SK-N-SH (cell line): ENCODE results near the gene TBC1D30. TPM values are rescaled to one million over a fixed set of nuclear protein-coding genes. Genes with fewer than 3 reads are reported as not detected.

Experiments used
- CTCF ChIA-PET: fragments of 300-600, 350-600 bp; formaldehyde crosslinking; extraction: SDS; loops from one replicate; lab custom pipeline; 2021; lab: Yijun Ruan, JAX
- POLR2A ChIA-PET: fragments of 350-600 bp; sonication (Branson Sonifier 250); formaldehyde crosslinking; extraction: SDS; loops from one replicate; lab custom pipeline; 2020; ENCODE audit warnings: antibody characterized with exemption, inconsistent platforms; lab: Yijun Ruan, JAX
- DNase-seq: peaks from one replicate; pipeline ENCODE4 v3.0.0; 2012
- H2AFZ ChIP-seq: fragments of 200-600 bp; sonication (generic); 2 replicates; pipeline ENCODE4 v1.8.1; 2016; ENCODE audit warnings: antibody characterized with exemption, mild to moderate bottlenecking, low read depth
- H3F3A ChIP-seq: fragments of 200-600 bp; sonication (generic); replicated peaks from 2 replicates; pipeline ENCODE3; 2016; ENCODE audit warnings: antibody characterized with exemption, mild to moderate bottlenecking; ENCODE audit not compliant: insufficient read depth
- H3K27ac ChIP-seq, 2 experiments: fragments of 200-500 bp in 1 of 2; fragments of 200-600 bp in 1 of 2; sonication (Bioruptor generic) in 1 of 2; sonication (generic), shearing (Covaris generic) in 1 of 2; 2 replicates each; pipeline versions ENCODE4 v1.5.1 to v1.6.1; 2014 to 2016; ENCODE audit warnings: low read depth in 2 of 2, inconsistent platforms in 1 of 2, low read length in 1 of 2, mild to moderate bottlenecking in 1 of 2, mixed read lengths in 1 of 2
- H3K27me3 ChIP-seq: fragments of 200-600 bp; sonication (generic), shearing (Covaris generic); 2 replicates; pipeline ENCODE4 v1.6.1; 2016; ENCODE audit warnings: mixed run types; ENCODE audit not compliant: insufficient read depth
- H3K36me3 ChIP-seq, 2 experiments: fragments of 200-500 bp in 1 of 2; fragments of 200-600 bp in 1 of 2; sonication (Bioruptor generic) in 1 of 2; sonication (generic) in 1 of 2; replicated peaks in 1 of 2; 2 replicates each; pipeline versions ENCODE3 to v1.5.1; 2014 to 2016; ENCODE audit warnings: low read length in 1 of 2, mild to moderate bottlenecking in 1 of 2; ENCODE audit not compliant: insufficient read depth in 2 of 2, control insufficient read depth in 1 of 2
- H3K4me1 ChIP-seq, 2 experiments: fragments of 200-500 bp in 1 of 2; fragments of 200-600 bp in 1 of 2; sonication (Bioruptor generic) in 1 of 2; sonication (generic), shearing (Covaris generic) in 1 of 2; 2 replicates each; pipeline versions ENCODE4 v1.5.1 to v1.6.1; 2014 to 2016; ENCODE audit warnings: low read depth in 1 of 2, low read length in 1 of 2, mixed run types in 1 of 2; ENCODE audit not compliant: insufficient read depth in 2 of 2, control insufficient read depth in 1 of 2
- H3K4me2 ChIP-seq: fragments of 200-600 bp; sonication (generic), shearing (Covaris generic); 2 replicates; pipeline ENCODE4 v1.6.1; 2017; ENCODE audit warnings: mixed run types
- H3K4me3 ChIP-seq, 2 experiments: fragments of 200-500 bp in 1 of 2; fragments of 200-600 bp in 1 of 2; sonication (Bioruptor generic) in 1 of 2; sonication (generic), shearing (Covaris generic) in 1 of 2; 2 replicates each; pipeline versions ENCODE4 v1.5.1 to v1.8.1; 2014 to 2016; ENCODE audit warnings: low read depth in 2 of 2, inconsistent platforms in 1 of 2, low read length in 1 of 2, mild to moderate bottlenecking in 1 of 2, mixed read lengths in 1 of 2, moderate library complexity in 1 of 2
- H3K79me2 ChIP-seq: fragments of 200-600 bp; sonication (generic); 2 replicates; pipeline ENCODE4 v1.8.1; 2017; ENCODE audit warnings: mild to moderate bottlenecking; ENCODE audit not compliant: insufficient read depth
- H3K9ac ChIP-seq: fragments of 200-600 bp; sonication (generic); 2 replicates; pipeline ENCODE4 v1.6.1; 2017; ENCODE audit warnings: mixed run types
- H3K9me2 ChIP-seq: fragments of 200-600 bp; sonication (generic); 2 replicates; pipeline ENCODE4 v1.6.1; 2017; ENCODE audit warnings: mixed run types
- H3K9me3 ChIP-seq: fragments of 200-600 bp; sonication (generic); 2 replicates; pipeline ENCODE4 v1.6.1; 2017; ENCODE audit warnings: mixed run types, mild to moderate bottlenecking, moderate library complexity
- H4K20me1 ChIP-seq: fragments of 200-600 bp; sonication (generic); 2 replicates; pipeline ENCODE4 v1.6.1; 2017; ENCODE audit warnings: mild to moderate bottlenecking, mixed run types; ENCODE audit not compliant: insufficient read depth
- CHD2 ChIP-seq: fragments of 150-350 bp; IDR thresholded peaks from 2 replicates; pipeline ENCODE4 v1.6.1; 2018; ENCODE audit warnings: low read length; ENCODE audit not compliant: partially characterized antibody
- CTCF ChIP-seq: fragments of 200-600 bp; sonication (generic); IDR thresholded peaks from 2 replicates; pipeline ENCODE4 v1.6.1; 2017; ENCODE audit warnings: antibody characterized with exemption, mild to moderate bottlenecking, moderate library complexity
- FOSL2 ChIP-seq: IDR thresholded peaks from 2 replicates; pipeline ENCODE4 v1.4.0; 2012; ENCODE audit warnings: low read depth, mild to moderate bottlenecking, moderate library complexity, borderline replicate concordance
- FOXJ3 ChIP-seq: sonication (generic); formaldehyde crosslinking; IDR thresholded peaks from 2 replicates; pipeline ENCODE4 v1.5.1; 2020; ENCODE audit warnings: mild to moderate bottlenecking, missing genetic modification reagents
- GABPA ChIP-seq: IDR thresholded peaks from 2 replicates; pipeline ENCODE4 v1.4.0; 2012; ENCODE audit warnings: low read depth, mild to moderate bottlenecking
- GATA2 ChIP-seq: sonication (generic); formaldehyde crosslinking; IDR thresholded peaks from 2 replicates; pipeline ENCODE4 v1.5.0; 2020; ENCODE audit warnings: mild to moderate bottlenecking, missing genetic modification reagents
- MXI1 ChIP-seq: IDR thresholded peaks from 2 replicates; pipeline ENCODE4 v1.6.1; 2012; ENCODE audit warnings: mild to moderate bottlenecking, low read depth, low read length, improper control_type of control experiment
- NRF1 ChIP-seq: IDR thresholded peaks from 2 replicates; pipeline ENCODE4 v1.6.1; 2012; ENCODE audit warnings: low read depth, mild to moderate bottlenecking, low read length
- RAD21 ChIP-seq: IDR thresholded peaks from 2 replicates; pipeline ENCODE4 v1.6.1; 2012; ENCODE audit warnings: mild to moderate bottlenecking, low read length
- SIN3A ChIP-seq: IDR thresholded peaks from 2 replicates; pipeline ENCODE4 v1.6.1; 2012; ENCODE audit warnings: low read depth, mild to moderate bottlenecking, low read length, moderate library complexity, borderline replicate concordance
- TEAD4 ChIP-seq: IDR thresholded peaks from 2 replicates; pipeline ENCODE4 v1.4.0; 2012; ENCODE audit warnings: mild to moderate bottlenecking, borderline replicate concordance; ENCODE audit not compliant: insufficient read depth
- USF2 ChIP-seq: fragments of 150-350 bp; IDR thresholded peaks from 2 replicates; pipeline ENCODE4 v1.6.1; 2017; ENCODE audit warnings: antibody characterized with exemption, low read length, low read depth, borderline replicate concordance
- ZBTB33 ChIP-seq: IDR thresholded peaks from 2 replicates; pipeline ENCODE4 v1.4.0; 2012; ENCODE audit warnings: low read depth, borderline replicate concordance
- WGBS: methylation state at CpG from one replicate; pipeline ENCODE4 v1.1.6; 2017; ENCODE audit warnings: low lambda C conversion rate; 5-methylcytosine and 5-hydroxymethylcytosine counted together
- polyA plus RNA-seq, 3 experiments: library from polyadenylated mRNA; depleted of rRNA; stranded (reverse); fragments of >200 nt; gene quantifications; 2 replicates each; pipeline ENCODE4 v1.2.3, GENCODE V29; 2012

TBC1D30 gene
- polyA plus RNA-seq, 1 of the 3 experiments (the other 2 are of a cell fraction): 0.23 TPM

GRCh38 chr12:64794305-64794704 is 30.1 kb upstream of the TBC1D30 start:
- no peaks in the 10 kb centered on the region for H3K9me2 ChIP-seq
- H2AFZ ChIP-seq: no peak overlapping the region
- H3K4me3 ChIP-seq: no peak overlapping the region
- no peaks in the 10 kb centered on the region for H3K79me2 ChIP-seq
- no peaks in the 10 kb centered on the region for H3K36me3 ChIP-seq
- no peaks in the 10 kb centered on the region for H3K9me3 ChIP-seq
- peaks cover 6% of the 10 kb centered on the region; the same call in 1 of the 2 replicates for H3K27me3 ChIP-seq
- TF ChIP-seq FOXJ3 (CRISPR knock-in tag): no peak
- TF ChIP-seq GABPA: no peak
- TF ChIP-seq ZBTB33: no peak
- TF ChIP-seq NRF1: no peak
- TF ChIP-seq GATA2: no peak
- TF ChIP-seq CHD2: no peak
- no peak for TF ChIP-seq SIN3A
- no peak for TF ChIP-seq FOSL2
- TF ChIP-seq TEAD4: no peak
- TF ChIP-seq USF2: no peak
- no peak for TF ChIP-seq CTCF
- no peak for TF ChIP-seq RAD21
- no peak for TF ChIP-seq MXI1
- WGBS: 27% methylated on average over 3 of the region's 3 CpGs
- no peaks in the 10 kb centered on the region for H3F3A ChIP-seq
- H3K27ac ChIP-seq: no peak overlapping the region
- H4K20me1 ChIP-seq: no peaks in the 10 kb centered on the region
- DNase-seq: no peak
- H3K4me2 ChIP-seq: no peak overlapping the region
- no peaks in the 10 kb centered on the region for H3K4me1 ChIP-seq
- ChIA-PET POLR2A (no interaction called here), CTCF (interaction anchor here (0.6 to 3.9 kb wide), 3 partner anchors 12 to 1184 kb away, joined by 3 to 21 read pairs (median 3); no protein-coding TSS in a partner anchor)
- H3K9ac ChIP-seq: no peak overlapping the region
